Gastrocnemius medialis (tissue), 4 donors: ENCODE measurements around the gene KRT86.

ENCODE experiments used
- CTCF ChIP-seq, 5 experiments: fragments of 450-650 bp in 3 of 5; fragments of 200-600 bp in 2 of 5; sonication (generic) in 2 of 5; IDR thresholded peaks in 4 of 5; conservative IDR thresholded peaks in 1 of 5; 1 replicate in 4 of 5; 2 replicates in 1 of 5; pipeline ENCODE4 v1.5.1; 2016 to 2019; ENCODE audit warnings: antibody characterized with exemption in 5 of 5, mild to moderate bottlenecking in 3 of 5, moderate library complexity in 3 of 5
- POLR2A ChIP-seq, 2 donors: fragments of 450-650 bp; IDR thresholded peaks; one replicate each; pipeline ENCODE4 v1.6.1; 2017; ENCODE audit warnings: antibody characterized with exemption in 2 of 2, mild to moderate bottlenecking in 2 of 2, moderate library complexity in 2 of 2

GRCh38 chr12:52347016-52347415 is 72.6 kb downstream of the KRT86 start:
- TF ChIP-seq CTCF (IDR thresholded peaks at IDR 0.05 in 4 of 5, conservative IDR thresholded peaks at IDR 0.05 in 1 of 5) (no peak), POLR2A (IDR thresholded peaks at IDR 0.05) (no peak)
